GM20000 (cell line): ENCODE results near the gene LRRC7.

Source experiments
- DNase-seq: peaks from one replicate; pipeline ENCODE4 v3.0.0; 2012; ENCODE audit warnings: low spot score
- TF ChIP-seq, protein P1 (sequence below): IDR thresholded peaks from 2 replicates; pipeline ENCODE4 v1.5.1; 2012; ENCODE audit warnings: mild to moderate bottlenecking, control low read depth; ENCODE audit errors: extremely low read depth, missing control alignments

The LRRC7 gene

DNA sequence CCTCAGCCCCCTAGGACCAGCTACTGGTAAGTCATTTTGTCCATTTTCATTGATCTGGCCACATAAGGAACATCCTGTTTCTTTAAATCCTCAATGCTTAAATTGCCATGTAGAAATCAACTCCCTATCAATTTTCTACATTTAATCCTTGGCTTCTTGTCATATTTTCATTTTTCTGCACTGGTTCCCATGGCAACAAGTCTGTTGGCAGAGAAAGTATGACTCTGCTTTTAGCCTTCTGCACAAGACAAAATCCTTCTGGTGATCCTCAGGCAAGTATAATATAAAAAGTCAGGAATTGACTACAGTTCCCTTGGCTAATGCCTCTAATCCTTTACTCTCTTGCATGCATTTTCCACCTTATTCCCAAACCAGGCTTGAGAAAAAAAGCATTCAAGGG is 572.6 kb downstream of the LRRC7 start:
- no peak for DNase-seq
- TF ChIP-seq, protein P1, sequence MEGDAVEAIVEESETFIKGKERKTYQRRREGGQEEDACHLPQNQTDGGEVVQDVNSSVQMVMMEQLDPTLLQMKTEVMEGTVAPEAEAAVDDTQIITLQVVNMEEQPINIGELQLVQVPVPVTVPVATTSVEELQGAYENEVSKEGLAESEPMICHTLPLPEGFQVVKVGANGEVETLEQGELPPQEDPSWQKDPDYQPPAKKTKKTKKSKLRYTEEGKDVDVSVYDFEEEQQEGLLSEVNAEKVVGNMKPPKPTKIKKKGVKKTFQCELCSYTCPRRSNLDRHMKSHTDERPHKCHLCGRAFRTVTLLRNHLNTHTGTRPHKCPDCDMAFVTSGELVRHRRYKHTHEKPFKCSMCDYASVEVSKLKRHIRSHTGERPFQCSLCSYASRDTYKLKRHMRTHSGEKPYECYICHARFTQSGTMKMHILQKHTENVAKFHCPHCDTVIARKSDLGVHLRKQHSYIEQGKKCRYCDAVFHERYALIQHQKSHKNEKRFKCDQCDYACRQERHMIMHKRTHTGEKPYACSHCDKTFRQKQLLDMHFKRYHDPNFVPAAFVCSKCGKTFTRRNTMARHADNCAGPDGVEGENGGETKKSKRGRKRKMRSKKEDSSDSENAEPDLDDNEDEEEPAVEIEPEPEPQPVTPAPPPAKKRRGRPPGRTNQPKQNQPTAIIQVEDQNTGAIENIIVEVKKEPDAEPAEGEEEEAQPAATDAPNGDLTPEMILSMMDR, result no peak

DNA sequence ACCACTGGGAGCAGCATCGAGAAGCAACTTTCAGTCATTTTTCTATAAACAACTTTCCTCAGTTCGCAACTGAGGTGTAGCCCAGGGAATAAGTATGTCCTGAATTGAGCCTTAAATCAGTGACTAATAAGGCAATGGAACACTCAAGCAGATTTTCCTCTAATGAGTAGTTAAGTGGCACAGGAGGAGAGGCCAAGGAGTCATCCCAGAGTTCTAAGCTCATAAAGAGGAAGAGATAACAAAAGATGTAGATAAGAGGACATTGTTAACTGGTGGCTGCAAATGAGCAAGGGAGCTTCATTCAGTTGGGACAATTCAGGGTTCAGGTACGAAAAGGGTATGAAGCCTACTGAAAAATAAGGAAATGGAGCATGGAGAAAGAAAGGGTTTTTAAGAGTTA is 573.2 kb downstream of the LRRC7 start:
- DNase-seq, result no peak
- TF ChIP-seq, protein P1, result no peak

DNA sequence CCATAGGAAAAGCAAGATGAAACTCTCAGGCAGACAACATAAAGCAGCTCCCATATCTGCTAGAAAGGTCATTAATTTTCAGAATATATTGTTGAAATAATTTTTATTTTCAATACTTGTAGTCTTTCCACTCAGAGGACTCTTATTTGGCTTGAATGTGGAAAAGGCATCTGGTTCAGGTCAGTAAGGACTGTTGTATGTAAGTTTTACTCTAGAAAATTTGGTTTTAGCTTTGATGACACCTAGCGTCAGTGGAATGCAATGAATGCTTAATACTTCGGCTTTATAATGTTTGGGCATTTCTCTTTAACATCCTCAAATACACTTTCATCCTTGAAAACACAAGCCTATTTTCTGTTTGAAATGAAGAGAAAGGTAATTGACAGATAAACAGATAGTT is 574.4 kb downstream of the LRRC7 start:
- TF ChIP-seq, protein P1, result no peak
- DNase-seq, result no peak

DNA sequence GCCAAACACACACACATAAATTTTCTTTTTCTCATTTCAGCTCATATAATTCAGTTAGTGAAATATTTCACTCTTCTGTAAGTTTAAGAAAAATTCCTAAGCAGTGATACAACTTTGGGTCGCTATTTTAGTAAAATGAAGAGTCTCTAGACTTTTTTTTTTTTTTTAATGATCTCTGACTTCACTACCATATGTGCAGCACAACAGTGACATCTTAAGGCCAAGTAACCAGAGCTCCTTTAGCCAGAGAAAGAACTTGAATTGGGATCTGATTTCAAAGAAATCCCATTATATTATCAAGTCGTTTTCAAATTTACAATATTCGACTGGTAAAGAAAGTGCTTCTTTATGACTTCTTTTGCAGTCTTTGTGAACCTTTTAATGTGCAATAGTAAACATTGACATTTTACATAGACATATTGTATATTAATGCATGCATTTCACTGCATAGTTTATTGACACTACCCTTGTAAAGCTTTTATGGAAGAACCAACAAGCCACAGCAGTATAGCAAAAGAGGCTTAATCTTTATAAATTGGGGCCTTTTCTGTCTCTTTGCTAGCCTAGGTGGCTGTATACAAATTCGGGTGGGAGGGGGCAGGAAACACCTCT is 575.4 kb downstream of the LRRC7 start:
- no peak for DNase-seq
- TF ChIP-seq, protein P1, result no peak

DNA sequence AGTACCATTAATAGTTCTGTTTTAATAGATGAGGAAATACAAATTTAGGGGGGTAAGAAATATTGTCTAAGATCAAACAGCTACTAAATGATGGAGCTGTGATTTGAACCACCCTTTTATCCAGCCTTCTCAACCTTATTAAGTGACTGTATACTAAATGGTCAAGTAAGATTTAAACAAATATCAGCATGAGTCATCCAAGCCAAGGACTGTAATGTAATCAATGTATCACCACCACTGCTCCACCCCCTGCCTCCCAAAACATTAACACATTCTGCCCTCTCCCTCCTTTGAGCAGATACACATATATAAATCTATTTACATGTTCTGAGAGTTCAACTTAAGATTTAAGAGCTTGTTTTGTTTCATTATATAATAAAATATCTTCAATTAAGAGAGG is 578.8 kb downstream of the LRRC7 start:
- TF ChIP-seq, protein P1, result no peak
- DNase-seq, result no peak

DNA sequence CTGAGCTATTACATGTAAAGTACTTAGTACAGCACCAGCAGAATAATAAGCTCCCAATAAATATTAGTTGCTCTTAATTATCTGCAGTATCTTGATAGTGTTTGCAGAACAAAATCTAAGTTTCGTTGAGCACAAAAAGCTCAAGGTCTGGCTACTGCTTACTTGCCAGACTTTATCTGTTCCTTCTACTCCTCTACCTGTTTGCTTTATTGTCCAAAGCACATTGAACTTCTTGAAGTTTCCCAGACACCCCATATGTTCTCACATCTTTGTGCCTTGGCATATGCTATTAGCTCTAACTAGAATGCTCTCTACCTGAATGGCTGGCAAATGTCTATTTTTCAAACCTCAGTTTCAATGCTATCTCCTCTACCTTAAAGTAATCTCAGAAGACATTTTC is 582.7 kb downstream of the LRRC7 start:
- TF ChIP-seq, protein P1, result no peak
- DNase-seq, result no peak

DNA sequence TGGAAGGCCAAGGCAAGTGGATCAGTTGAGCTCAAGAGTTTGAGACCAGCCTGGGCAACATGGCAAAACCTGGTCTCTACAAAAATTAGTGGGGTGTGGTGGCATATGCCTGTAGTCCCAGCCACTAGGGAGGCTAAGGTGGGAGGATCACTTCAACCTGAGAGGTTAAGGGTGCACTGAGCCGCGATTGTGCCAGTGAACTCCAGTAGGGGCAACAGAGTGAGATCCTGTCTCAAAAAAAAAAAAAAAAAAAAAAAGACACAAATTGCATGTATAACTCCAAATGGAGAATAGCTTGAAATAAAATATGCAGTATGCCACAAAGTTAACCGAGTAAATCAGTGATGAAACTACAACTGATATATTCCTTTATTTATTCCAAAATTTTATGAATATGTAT is 586.0 kb downstream of the LRRC7 start:
- TF ChIP-seq, protein P1, result no peak

More for the DNA sequence above, 586.0 kb downstream of the LRRC7 start:
- no peak for DNase-seq
